HG03521 (cell line): ENCODE measurements around the gene PSME4.
"Not testable (repeated sequence)": the region's sequence is repeated elsewhere in the genome, so short reads cannot be mapped to it uniquely, and the experiment has no call there.

Source experiments
- ATAC-seq: cut with Tn5 transposase; IDR thresholded peaks from one replicate; pipeline ENCODE4 v1.9.1; 2021; ENCODE audit warnings: mild to moderate bottlenecking, moderate library complexity; ENCODE audit not compliant: unreplicated experiment

Gene PSME4

GRCh38 chr2:53886406-53887280 lies 84.2 kb downstream of the PSME4 start:
- ATAC-seq = no peak

GRCh38 chr2:53884883-53885282 lies 85.9 kb downstream of the PSME4 start:
- no peak for ATAC-seq

- ATAC-seq = no peak
Measured at GRCh38 chr2:53881986-53882385, 88.8 kb downstream of the PSME4 start.

- ATAC-seq = no peak
Measured at GRCh38 chr2:53881360-53881759, 89.4 kb downstream of the PSME4 start.

GRCh38 chr2:53880756-53881155 lies 90.0 kb downstream of the PSME4 start:
- no peak for ATAC-seq

GRCh38 chr2:53877556-53877955 lies 93.2 kb downstream of the PSME4 start:
- no peak for ATAC-seq

- no peak for ATAC-seq
Measured at GRCh38 chr2:53877112-53877511, 93.7 kb downstream of the PSME4 start.

- no peak for ATAC-seq
Measured at GRCh38 chr2:53874401-53874950, 96.3 kb downstream of the PSME4 start.

GRCh38 chr2:53867773-53868172 lies 103.0 kb downstream of the PSME4 start:
- no peak for ATAC-seq

GRCh38 chr2:53867169-53867568 lies 103.6 kb downstream of the PSME4 start:
- no peak for ATAC-seq

- no peak for ATAC-seq
Measured at GRCh38 chr2:53865962-53866361, 104.8 kb downstream of the PSME4 start.

- ATAC-seq = no peak
Measured at GRCh38 chr2:53865264-53865663, 105.5 kb downstream of the PSME4 start.

- no peak for ATAC-seq
Measured at GRCh38 chr2:53863538-53864227, 107.1 kb downstream of the PSME4 start.

GRCh38 chr2:53861824-53862223 lies 109.0 kb downstream of the PSME4 start:
- no peak for ATAC-seq

- no peak for ATAC-seq
Measured at GRCh38 chr2:53859206-53860181, 111.3 kb downstream of the PSME4 start, which contains the start of gene GPR75. Gene GPR75 (minus strand): TSS chr2:53859967. CDS start chr2:53854756, 5,211 bp downstream.

- no peak for ATAC-seq
Measured at GRCh38 chr2:53856272-53856671, 114.5 kb downstream of the PSME4 start.

- ATAC-seq = no peak
Measured at GRCh38 chr2:53854678-53855077, 116.1 kb downstream of the PSME4 start.

GRCh38 chr2:53852532-53852931 lies 118.3 kb downstream of the PSME4 start:
- ATAC-seq = no peak

- not testable (repeated sequence) for ATAC-seq
Measured at GRCh38 chr2:53851052-53851757, 119.6 kb downstream of the PSME4 start.

GRCh38 chr2:53848062-53848461 lies 122.7 kb downstream of the PSME4 start:
- ATAC-seq = no peak
